ENCODE data around the gene METTL21C. TPM values are rescaled to one million over a fixed set of nuclear protein-coding genes. Genes with fewer than 3 reads are reported as not detected.
A peak's percentile ranks its signal among the peaks of the same experiment; 100 is the strongest.

Gene METTL21C
- not detected in 2 replicates for total RNA-seq (2014; rRNA removed; shearing (Covaris generic))

GRCh38 chr13:102694937-102695336 lies at the start of gene METTL21C:
TSS of gene METTL21C (minus strand) at chr13:102695044. CDS start at chr13:102694498, 546 bp downstream.
- DNase-seq (ENCODE audit: low spot score): no peak
- in situ Hi-C loops (cut with HindIII; ENCODE audit: low sequenced_read_pairs): no loop called here

GRCh38 chr13:102742506-102742905 lies 47.7 kb upstream of the METTL21C start:
- no peak for DNase-seq (ENCODE audit: low spot score)
- in situ Hi-C loops (cut with HindIII; ENCODE audit: low sequenced_read_pairs): no loop called here

- in situ Hi-C loops (cut with HindIII; ENCODE audit: low sequenced_read_pairs): no loop called here
- DNase-seq (ENCODE audit: low spot score): no peak
These were observed 47.3 kb upstream of the METTL21C start for GRCh38 chr13:102742101-102742500.

- DNase-seq (ENCODE audit: low spot score): no peak
- in situ Hi-C loops (cut with HindIII; ENCODE audit: low sequenced_read_pairs): no loop called here
These were observed 34.9 kb upstream of the METTL21C start for GRCh38 chr13:102729560-102730270.

GRCh38 chr13:102726430-102726829 lies 31.6 kb upstream of the METTL21C start:
- peak; percentile 2 for DNase-seq (ENCODE audit: low spot score)
- in situ Hi-C loops (cut with HindIII; ENCODE audit: low sequenced_read_pairs): no loop called here

GRCh38 chr13:102724923-102725322 lies 30.1 kb upstream of the METTL21C start:
- in situ Hi-C loops (cut with HindIII; ENCODE audit: low sequenced_read_pairs): no loop called here
- DNase-seq (ENCODE audit: low spot score): peak; percentile 14

- peak; percentile 21 for DNase-seq (ENCODE audit: low spot score)
- in situ Hi-C loops (cut with HindIII; ENCODE audit: low sequenced_read_pairs): no loop called here
These were observed 27.0 kb upstream of the METTL21C start for GRCh38 chr13:102721800-102722231.

GRCh38 chr13:102718746-102719145 lies 23.9 kb upstream of the METTL21C start:
- in situ Hi-C loops (cut with HindIII; ENCODE audit: low sequenced_read_pairs): no loop called here
- DNase-seq (ENCODE audit: low spot score): no peak

GRCh38 chr13:102715447-102715846 lies 20.6 kb upstream of the METTL21C start:
- in situ Hi-C loops (cut with HindIII; ENCODE audit: low sequenced_read_pairs): no loop called here

GRCh38 chr13:102710261-102710679 lies 15.4 kb upstream of the METTL21C start:
- in situ Hi-C loops (cut with HindIII; ENCODE audit: low sequenced_read_pairs): no loop called here
- DNase-seq (ENCODE audit: low spot score): no peak

More at GRCh38 chr13:102715447-102715846, 20.6 kb upstream of the METTL21C start:
- DNase-seq (ENCODE audit: low spot score): no peak

GRCh38 chr13:102709536-102709935 lies 14.7 kb upstream of the METTL21C start:
- no peak for DNase-seq (ENCODE audit: low spot score)
- in situ Hi-C loops (cut with HindIII; ENCODE audit: low sequenced_read_pairs): no loop called here

- in situ Hi-C loops (cut with HindIII; ENCODE audit: low sequenced_read_pairs): no loop called here
- DNase-seq (ENCODE audit: low spot score): no peak
These were observed 14.1 kb upstream of the METTL21C start for GRCh38 chr13:102708991-102709390.

GRCh38 chr13:102708211-102708610 lies 13.4 kb upstream of the METTL21C start:
- in situ Hi-C loops (cut with HindIII; ENCODE audit: low sequenced_read_pairs): no loop called here
- DNase-seq (ENCODE audit: low spot score): no peak

GRCh38 chr13:102707467-102707866 lies 12.6 kb upstream of the METTL21C start:
- in situ Hi-C loops (cut with HindIII; ENCODE audit: low sequenced_read_pairs): no loop called here
- no peak for DNase-seq (ENCODE audit: low spot score)

- in situ Hi-C loops (cut with HindIII; ENCODE audit: low sequenced_read_pairs): no loop called here
- DNase-seq (ENCODE audit: low spot score): no peak
These were observed 9.6 kb upstream of the METTL21C start for GRCh38 chr13:102704238-102705058.

- in situ Hi-C loops (cut with HindIII; ENCODE audit: low sequenced_read_pairs): no loop called here
- DNase-seq (ENCODE audit: low spot score): no peak
These were observed 8.8 kb upstream of the METTL21C start for GRCh38 chr13:102703726-102704035.

GRCh38 chr13:102702965-102703725 lies 8.3 kb upstream of the METTL21C start:
- no peak for DNase-seq (ENCODE audit: low spot score)
- in situ Hi-C loops (cut with HindIII; ENCODE audit: low sequenced_read_pairs): no loop called here

- DNase-seq (ENCODE audit: low spot score): no peak
- in situ Hi-C loops (cut with HindIII; ENCODE audit: low sequenced_read_pairs): no loop called here
These were observed 6.5 kb upstream of the METTL21C start for GRCh38 chr13:102701331-102701730.

- in situ Hi-C loops (cut with HindIII; ENCODE audit: low sequenced_read_pairs): no loop called here
- DNase-seq (ENCODE audit: low spot score): no peak
These were observed 5.5 kb upstream of the METTL21C start for GRCh38 chr13:102700088-102701031.

All from G401 (cell line).